ENCODE measurements around the gene HSPA6. TPM values are rescaled to one million over a fixed set of nuclear protein-coding genes. Genes with fewer than 3 reads are reported as not detected.

HSPA6 gene
- polyA plus RNA-seq, 1 donor (not counting 4 experiments of a cell fraction or from before 2014, with no cell fraction given), result 0.26 TPM

DNA sequence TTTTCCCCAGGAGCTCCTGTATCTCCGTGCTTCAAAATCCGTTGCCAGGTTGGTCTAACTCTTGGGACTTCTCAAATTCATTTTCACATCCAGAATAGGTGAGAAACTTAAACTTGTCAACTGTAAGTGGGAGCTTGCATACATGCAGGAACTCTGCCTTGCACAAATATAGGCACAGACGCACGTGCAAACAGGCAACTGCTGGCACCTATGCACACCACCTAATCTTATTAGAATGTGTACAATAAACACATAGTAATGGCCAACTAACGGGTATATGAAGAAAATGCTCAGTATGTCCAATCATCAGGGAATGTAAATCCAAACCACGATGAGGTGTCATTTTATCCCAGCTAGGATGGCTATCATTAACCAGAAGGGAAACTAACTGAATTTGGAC, 41.7 kb upstream of the HSPA6 start:
- DNase-seq (ENCODE audit: low read depth, low spot score) (no peak), FAIRE-seq (no peak)
- no peak overlapping the region for H3K4me2 ChIP-seq (ENCODE audit: control insufficient read depth, extremely low read depth, insufficient read depth, low read depth, low read length)
- H2AFZ ChIP-seq (ENCODE audit: control insufficient read depth, low read length), result no peak overlapping the region
- H3K79me2 ChIP-seq (ENCODE audit: control insufficient read depth, insufficient read depth, low read length), result no peaks in the 10 kb centered on the region
- no peak overlapping the region for H3K27ac ChIP-seq (ENCODE audit: control insufficient read depth, insufficient read depth, low read length)
- H3K9ac ChIP-seq (ENCODE audit: control insufficient read depth, extremely low read depth, insufficient read depth, low read length), result no peak overlapping the region
- dilution Hi-C loops (cut with MboI; ENCODE audit: extremely low pct_ligation_motif_present, low sequenced_read_pairs), result no loop called here
- H3K36me3 ChIP-seq (ENCODE audit: control insufficient read depth in 2 of 2, extremely low read depth in 1 of 2, insufficient read depth in 2 of 2, low read length in 2 of 2), result no peaks in the 10 kb centered on the region
- TF ChIP-seq EZH2 (IDR thresholded peaks at IDR 0.05; ENCODE audit: low read length), result no peak
- TF ChIP-seq, protein P1, sequence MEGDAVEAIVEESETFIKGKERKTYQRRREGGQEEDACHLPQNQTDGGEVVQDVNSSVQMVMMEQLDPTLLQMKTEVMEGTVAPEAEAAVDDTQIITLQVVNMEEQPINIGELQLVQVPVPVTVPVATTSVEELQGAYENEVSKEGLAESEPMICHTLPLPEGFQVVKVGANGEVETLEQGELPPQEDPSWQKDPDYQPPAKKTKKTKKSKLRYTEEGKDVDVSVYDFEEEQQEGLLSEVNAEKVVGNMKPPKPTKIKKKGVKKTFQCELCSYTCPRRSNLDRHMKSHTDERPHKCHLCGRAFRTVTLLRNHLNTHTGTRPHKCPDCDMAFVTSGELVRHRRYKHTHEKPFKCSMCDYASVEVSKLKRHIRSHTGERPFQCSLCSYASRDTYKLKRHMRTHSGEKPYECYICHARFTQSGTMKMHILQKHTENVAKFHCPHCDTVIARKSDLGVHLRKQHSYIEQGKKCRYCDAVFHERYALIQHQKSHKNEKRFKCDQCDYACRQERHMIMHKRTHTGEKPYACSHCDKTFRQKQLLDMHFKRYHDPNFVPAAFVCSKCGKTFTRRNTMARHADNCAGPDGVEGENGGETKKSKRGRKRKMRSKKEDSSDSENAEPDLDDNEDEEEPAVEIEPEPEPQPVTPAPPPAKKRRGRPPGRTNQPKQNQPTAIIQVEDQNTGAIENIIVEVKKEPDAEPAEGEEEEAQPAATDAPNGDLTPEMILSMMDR (optimal IDR thresholded peaks at IDR 0.05 in 1 of 3, IDR thresholded peaks at IDR 0.05 in 1 of 3, conservative IDR thresholded peaks at IDR 0.05 in 1 of 3; ENCODE audit: extremely low read depth in 1 of 3, insufficient read depth in 2 of 3, low read length in 3 of 3), result no peak
- peaks cover 27% of the 10 kb centered on the region for H3K4me1 ChIP-seq (ENCODE audit: control insufficient read depth, extremely low read depth, insufficient read depth, low read length)
- H3K27me3 ChIP-seq (ENCODE audit: control insufficient read depth, extremely low read depth, insufficient read depth, low read length), result no peaks in the 10 kb centered on the region
- H3K9me1 ChIP-seq (ENCODE audit: control insufficient read depth, extremely low read depth, insufficient read depth, low read length), result no peaks in the 10 kb centered on the region
- H3K4me3 ChIP-seq (ENCODE audit: control insufficient read depth in 2 of 3, extremely low read depth in 1 of 3, insufficient read depth in 2 of 3, low read depth in 1 of 3, low read length in 3 of 3), result no peak overlapping the region
- no peaks in the 10 kb centered on the region for H3K9me3 ChIP-seq (ENCODE audit: control insufficient read depth, low read depth, low read length)
- H4K20me1 ChIP-seq (ENCODE audit: control insufficient read depth, extremely low read depth, insufficient read depth, low read length), result no peaks in the 10 kb centered on the region

DNA sequence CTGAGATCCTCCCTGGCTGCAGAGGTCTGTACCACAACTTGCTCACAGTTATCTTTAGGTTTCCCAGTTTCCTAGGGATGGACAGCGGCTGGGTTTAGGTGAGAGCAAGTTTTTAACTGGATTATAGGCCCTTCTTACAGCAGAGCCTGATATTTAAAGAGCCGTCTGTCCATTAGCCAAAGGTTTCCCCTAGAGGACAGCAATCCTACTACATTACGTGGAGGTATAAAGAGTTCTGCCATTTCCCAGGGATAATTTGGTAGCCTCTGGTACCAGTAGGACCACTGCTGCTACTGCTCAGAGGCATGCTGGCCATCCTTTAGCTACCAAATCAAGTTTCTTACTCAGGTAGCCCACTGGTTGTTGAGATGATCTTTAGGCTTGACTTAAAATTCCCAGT, 41.0 kb upstream of the HSPA6 start:
- no peak overlapping the region for H3K4me2 ChIP-seq (ENCODE audit: control insufficient read depth, extremely low read depth, insufficient read depth, low read depth, low read length)
- no peaks in the 10 kb centered on the region for H4K20me1 ChIP-seq (ENCODE audit: control insufficient read depth, extremely low read depth, insufficient read depth, low read length)
- dilution Hi-C loops (cut with MboI; ENCODE audit: extremely low pct_ligation_motif_present, low sequenced_read_pairs), result no loop called here
- no peaks in the 10 kb centered on the region for H3K9me3 ChIP-seq (ENCODE audit: control insufficient read depth, low read depth, low read length)
- H3K27ac ChIP-seq (ENCODE audit: control insufficient read depth, insufficient read depth, low read length), result no peak overlapping the region
- no peak overlapping the region for H3K4me3 ChIP-seq (ENCODE audit: control insufficient read depth in 2 of 3, extremely low read depth in 1 of 3, insufficient read depth in 2 of 3, low read depth in 1 of 3, low read length in 3 of 3)
- TF ChIP-seq, protein P1 (optimal IDR thresholded peaks at IDR 0.05 in 1 of 3, IDR thresholded peaks at IDR 0.05 in 1 of 3, conservative IDR thresholded peaks at IDR 0.05 in 1 of 3; ENCODE audit: extremely low read depth in 1 of 3, insufficient read depth in 2 of 3, low read length in 3 of 3), result no peak
- no peak for TF ChIP-seq EZH2 (IDR thresholded peaks at IDR 0.05; ENCODE audit: low read length)
- peaks cover 28% of the 10 kb centered on the region for H3K4me1 ChIP-seq (ENCODE audit: control insufficient read depth, extremely low read depth, insufficient read depth, low read length)
- DNase-seq (ENCODE audit: low read depth, low spot score) (no peak), FAIRE-seq (no peak)
- H3K36me3 ChIP-seq (ENCODE audit: control insufficient read depth in 2 of 2, extremely low read depth in 1 of 2, insufficient read depth in 2 of 2, low read length in 2 of 2), result no peaks in the 10 kb centered on the region
- H3K79me2 ChIP-seq (ENCODE audit: control insufficient read depth, insufficient read depth, low read length), result no peaks in the 10 kb centered on the region
- H3K9ac ChIP-seq (ENCODE audit: control insufficient read depth, extremely low read depth, insufficient read depth, low read length), result no peak overlapping the region
- H3K9me1 ChIP-seq (ENCODE audit: control insufficient read depth, extremely low read depth, insufficient read depth, low read length), result no peaks in the 10 kb centered on the region
- no peak overlapping the region for H2AFZ ChIP-seq (ENCODE audit: control insufficient read depth, low read length)
- peaks cover under 1% of the 10 kb centered on the region for H3K27me3 ChIP-seq (ENCODE audit: control insufficient read depth, extremely low read depth, insufficient read depth, low read length)
